Measurements from ENCODE around the gene SSBP3.

- TF ChIP-seq CTCF (conservative IDR thresholded peaks at IDR 0.05; ENCODE audit: low read length) (no peak), EZH2phosphoT487 (IDR thresholded peaks at IDR 0.05; ENCODE audit: borderline replicate concordance, low read depth, low read length) (no peak)
Measured at GRCh38 chr1:54267815-54268761, 138.1 kb downstream of the SSBP3 start.
